ENCODE measurements around the gene DSC1. TPM values are rescaled to one million over a fixed set of nuclear protein-coding genes. Genes with fewer than 3 reads are reported as not detected.

Gene DSC1
- total RNA-seq, 1 donor from 2014 or later: not detected

DNA sequence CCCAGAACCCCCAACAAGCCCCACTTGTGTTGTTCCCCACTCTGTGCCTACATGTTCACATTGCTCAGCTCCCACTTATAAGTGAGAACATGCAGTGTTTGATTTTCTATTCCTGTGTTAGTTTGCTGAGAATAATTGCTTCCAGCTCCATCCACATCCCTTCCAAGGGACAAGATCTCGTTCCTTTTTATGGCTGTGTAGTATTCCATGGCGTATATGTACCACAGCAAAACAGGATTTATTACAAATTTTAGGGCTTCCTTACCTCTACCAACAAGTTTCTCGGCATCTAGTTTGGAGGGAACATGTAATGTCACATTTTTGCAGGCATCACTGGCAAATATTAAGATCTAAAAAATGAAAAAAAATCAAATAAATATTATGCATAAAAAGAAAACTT lies 69.4 kb downstream of the DSC1 start:
- no peaks in the 10 kb centered on the region for H3K27me3 ChIP-seq (ENCODE audit: low read depth)
- intact Hi-C loops (cut with DNase I): no loop called here
- peaks cover 6% of the 10 kb centered on the region for H3K36me3 ChIP-seq
- TF ChIP-seq, protein P1, sequence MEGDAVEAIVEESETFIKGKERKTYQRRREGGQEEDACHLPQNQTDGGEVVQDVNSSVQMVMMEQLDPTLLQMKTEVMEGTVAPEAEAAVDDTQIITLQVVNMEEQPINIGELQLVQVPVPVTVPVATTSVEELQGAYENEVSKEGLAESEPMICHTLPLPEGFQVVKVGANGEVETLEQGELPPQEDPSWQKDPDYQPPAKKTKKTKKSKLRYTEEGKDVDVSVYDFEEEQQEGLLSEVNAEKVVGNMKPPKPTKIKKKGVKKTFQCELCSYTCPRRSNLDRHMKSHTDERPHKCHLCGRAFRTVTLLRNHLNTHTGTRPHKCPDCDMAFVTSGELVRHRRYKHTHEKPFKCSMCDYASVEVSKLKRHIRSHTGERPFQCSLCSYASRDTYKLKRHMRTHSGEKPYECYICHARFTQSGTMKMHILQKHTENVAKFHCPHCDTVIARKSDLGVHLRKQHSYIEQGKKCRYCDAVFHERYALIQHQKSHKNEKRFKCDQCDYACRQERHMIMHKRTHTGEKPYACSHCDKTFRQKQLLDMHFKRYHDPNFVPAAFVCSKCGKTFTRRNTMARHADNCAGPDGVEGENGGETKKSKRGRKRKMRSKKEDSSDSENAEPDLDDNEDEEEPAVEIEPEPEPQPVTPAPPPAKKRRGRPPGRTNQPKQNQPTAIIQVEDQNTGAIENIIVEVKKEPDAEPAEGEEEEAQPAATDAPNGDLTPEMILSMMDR (IDR thresholded peaks at IDR 0.05): no peak
- DNase-seq: no peak
- ATAC-seq: no peak
- no peaks in the 10 kb centered on the region for H3K9me3 ChIP-seq
- H3K4me1 ChIP-seq: no peaks in the 10 kb centered on the region
- no peak overlapping the region for H3K27ac ChIP-seq
- no peak overlapping the region for H3K4me3 ChIP-seq

DNA sequence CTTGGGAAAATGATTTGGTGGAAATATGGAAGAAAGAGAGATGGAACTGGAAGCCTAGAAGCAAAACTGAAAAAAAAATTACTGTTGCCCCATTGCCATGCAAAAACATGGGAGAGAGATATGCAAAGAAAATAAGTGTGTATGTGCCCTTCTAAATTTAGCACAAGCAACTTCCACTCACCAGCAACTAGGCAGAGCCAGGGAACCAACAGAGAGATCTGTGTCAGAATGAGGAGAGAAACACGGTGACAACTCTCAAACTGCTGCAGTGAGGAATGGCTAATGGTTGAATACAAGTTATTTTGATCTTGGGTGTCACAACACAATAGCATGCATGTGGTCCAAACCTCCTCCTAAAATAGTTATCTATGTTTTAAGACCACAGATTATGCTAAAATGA lies 71.3 kb downstream of the DSC1 start:
- no peak for ATAC-seq
- TF ChIP-seq, protein P1 (IDR thresholded peaks at IDR 0.05): no peak
- intact Hi-C loops (cut with DNase I): no loop called here
- H3K9me3 ChIP-seq: no peaks in the 10 kb centered on the region
- no peak overlapping the region for H3K27ac ChIP-seq
- no peak for DNase-seq
- peaks cover 13% of the 10 kb centered on the region for H3K36me3 ChIP-seq
- H3K4me3 ChIP-seq: no peak overlapping the region
- H3K4me1 ChIP-seq: no peaks in the 10 kb centered on the region
- no peaks in the 10 kb centered on the region for H3K27me3 ChIP-seq (ENCODE audit: low read depth)

DNA sequence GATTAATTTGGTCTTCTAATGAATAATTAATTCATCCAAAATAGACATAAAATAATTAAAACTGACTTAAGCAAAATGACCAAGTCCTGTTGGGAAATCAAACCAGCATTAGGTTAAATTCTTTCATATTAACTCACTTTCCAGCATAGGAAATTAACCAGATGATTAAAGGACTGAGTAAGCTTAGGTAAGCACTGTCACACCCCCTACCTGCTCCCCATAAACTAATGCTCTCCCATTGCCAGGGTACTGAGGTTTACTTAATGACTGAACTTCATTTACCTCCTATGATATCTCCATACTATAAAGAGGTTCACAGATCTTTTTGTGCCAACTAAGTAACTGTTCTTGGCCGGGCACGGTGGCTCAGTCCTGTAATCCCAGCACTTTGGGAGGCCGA lies 74.1 kb downstream of the DSC1 start:
- Histone ChIP-seq H3K27ac (no peak overlapping the region), H3K9me3 (no peaks in the 10 kb centered on the region), H3K36me3 (peaks cover 13% of the 10 kb centered on the region), H3K4me3 (no peak overlapping the region), H3K4me1 (no peaks in the 10 kb centered on the region), H3K27me3 (ENCODE audit: low read depth) (no peaks in the 10 kb centered on the region)
- DNase-seq: no peak
- TF ChIP-seq, protein P1 (IDR thresholded peaks at IDR 0.05): no peak
- no peak for ATAC-seq
- intact Hi-C loops (cut with DNase I): no loop called here

DNA sequence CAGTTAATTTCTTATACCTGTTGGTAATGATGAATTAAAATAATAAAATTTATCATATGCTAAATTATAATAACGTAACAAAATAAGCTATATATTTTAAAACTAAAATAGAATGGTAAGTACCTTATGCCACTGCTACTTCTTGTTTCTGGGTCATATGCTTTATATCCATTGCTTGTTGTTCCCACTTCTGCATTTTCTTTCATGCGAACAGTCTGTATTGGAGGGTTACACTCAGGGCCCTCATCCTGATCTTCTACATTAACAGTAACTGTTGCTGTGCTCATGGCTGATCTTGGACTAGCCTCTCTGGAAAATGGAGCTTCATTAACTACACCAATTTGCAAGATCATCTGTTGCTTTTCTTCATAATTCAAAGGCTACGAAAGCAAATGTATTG lies 82.7 kb downstream of the DSC1 start:
- Histone ChIP-seq H3K27ac (no peak overlapping the region), H3K27me3 (ENCODE audit: low read depth) (no peaks in the 10 kb centered on the region), H3K4me3 (no peak overlapping the region), H3K4me1 (no peaks in the 10 kb centered on the region), H3K9me3 (no peaks in the 10 kb centered on the region), H3K36me3 (peaks cover 3% of the 10 kb centered on the region)
- intact Hi-C loops (cut with DNase I): no loop called here
- ATAC-seq (no peak), DNase-seq (no peak)
- TF ChIP-seq, protein P1 (IDR thresholded peaks at IDR 0.05): no peak

Other genes with a start within 250 kb of the DSC1 start
- 0.24 TPM for gene DSC3, start 120.1 kb downstream of the DSC1 start, total RNA-seq
- gene DSC2, start 60.4 kb downstream of the DSC1 start, total RNA-seq: 17.6 TPM
- gene DSG1, start 155.3 kb upstream of the DSC1 start, total RNA-seq: not detected
- not detected for gene DSG4, start 213.9 kb upstream of the DSC1 start, total RNA-seq

Data from lower lobe of right lung (tissue), 2 donors.